HFF-Myc (cell line): ENCODE measurements around the gene JUND.

Experiments
- DNase-seq: peaks from one replicate; pipeline ENCODE4 v3.0.0-alpha.2; 2011; ENCODE audit warnings: low read depth; ENCODE audit errors: extremely low read depth
- H3K4me3 ChIP-seq: replicated peaks from 2 replicates; pipeline ENCODE4 v1.5.1; 2011; ENCODE audit warnings: low read depth, mild to moderate bottlenecking, control low read depth, low read length
- TF ChIP-seq, protein P1 (sequence below): IDR thresholded peaks from 2 replicates; pipeline ENCODE4 v1.5.1; 2012; ENCODE audit warnings: mild to moderate bottlenecking, low read depth, low read length, control low read depth; ENCODE audit errors: missing control alignments

JUND gene

DNA sequence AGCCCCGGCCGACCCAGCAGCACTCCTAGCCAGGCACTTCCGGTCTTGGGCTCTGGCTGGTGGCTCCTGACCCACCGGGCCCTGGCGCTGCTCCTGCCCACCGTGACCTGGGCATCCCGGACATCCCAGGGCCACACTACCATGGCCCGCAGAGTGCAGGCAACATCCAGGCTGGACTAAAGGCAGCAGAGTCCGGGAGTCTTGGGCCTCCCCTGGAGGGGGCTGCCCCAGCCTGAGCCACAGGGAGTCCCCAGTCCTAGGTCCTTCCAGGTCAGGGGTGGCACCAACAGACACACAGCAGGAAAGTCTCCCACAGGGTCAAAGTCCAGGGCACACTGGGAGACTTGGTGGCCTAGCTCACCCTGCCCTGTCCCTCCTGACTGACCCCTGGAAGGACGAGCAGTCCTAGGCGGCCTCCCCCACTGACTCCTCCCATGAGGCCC lies 30.7 kb upstream of the JUND start:
- DNase-seq: no peak
- TF ChIP-seq, protein P1, sequence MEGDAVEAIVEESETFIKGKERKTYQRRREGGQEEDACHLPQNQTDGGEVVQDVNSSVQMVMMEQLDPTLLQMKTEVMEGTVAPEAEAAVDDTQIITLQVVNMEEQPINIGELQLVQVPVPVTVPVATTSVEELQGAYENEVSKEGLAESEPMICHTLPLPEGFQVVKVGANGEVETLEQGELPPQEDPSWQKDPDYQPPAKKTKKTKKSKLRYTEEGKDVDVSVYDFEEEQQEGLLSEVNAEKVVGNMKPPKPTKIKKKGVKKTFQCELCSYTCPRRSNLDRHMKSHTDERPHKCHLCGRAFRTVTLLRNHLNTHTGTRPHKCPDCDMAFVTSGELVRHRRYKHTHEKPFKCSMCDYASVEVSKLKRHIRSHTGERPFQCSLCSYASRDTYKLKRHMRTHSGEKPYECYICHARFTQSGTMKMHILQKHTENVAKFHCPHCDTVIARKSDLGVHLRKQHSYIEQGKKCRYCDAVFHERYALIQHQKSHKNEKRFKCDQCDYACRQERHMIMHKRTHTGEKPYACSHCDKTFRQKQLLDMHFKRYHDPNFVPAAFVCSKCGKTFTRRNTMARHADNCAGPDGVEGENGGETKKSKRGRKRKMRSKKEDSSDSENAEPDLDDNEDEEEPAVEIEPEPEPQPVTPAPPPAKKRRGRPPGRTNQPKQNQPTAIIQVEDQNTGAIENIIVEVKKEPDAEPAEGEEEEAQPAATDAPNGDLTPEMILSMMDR: no peak

DNA sequence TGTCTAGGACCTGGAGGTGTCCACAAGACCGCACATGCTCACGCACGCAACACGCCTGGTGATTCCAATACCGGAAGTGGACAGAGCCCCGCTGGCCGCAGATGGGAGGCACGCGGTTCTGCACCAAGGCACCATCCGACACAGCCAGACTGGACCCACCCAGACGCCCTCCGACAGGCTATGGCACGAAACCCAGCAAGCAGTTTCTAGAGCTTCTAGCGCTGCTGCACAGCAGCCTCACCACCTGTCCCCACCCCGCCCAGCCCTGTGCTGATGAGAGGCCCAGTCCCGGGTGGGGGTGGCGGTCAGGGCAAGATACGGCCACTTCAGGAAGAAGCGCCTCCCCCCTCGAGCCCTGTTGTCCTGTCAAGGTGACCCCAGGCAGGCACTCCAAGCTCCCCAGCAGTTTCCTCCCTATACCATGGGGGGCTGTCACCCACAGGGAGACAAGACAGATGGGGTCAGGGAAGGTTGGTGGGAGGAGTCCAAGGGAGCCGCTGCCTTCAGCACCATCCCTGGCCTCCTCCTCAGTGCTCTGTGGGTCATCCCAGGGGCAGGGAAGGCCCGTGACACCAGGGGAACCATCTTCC lies 30.2 kb upstream of the JUND start:
- TF ChIP-seq, protein P1: no peak
- no peak for DNase-seq
- H3K4me3 ChIP-seq: no peak overlapping the region

More for the DNA sequence above, 30.7 kb upstream of the JUND start:
- no peak overlapping the region for H3K4me3 ChIP-seq

- no peak overlapping the region for H3K4me3 ChIP-seq
- DNase-seq: no peak
- TF ChIP-seq, protein P1: no peak
Measured at GRCh38 chr19:18310966-18311365, 29.5 kb upstream of the JUND start.

DNA sequence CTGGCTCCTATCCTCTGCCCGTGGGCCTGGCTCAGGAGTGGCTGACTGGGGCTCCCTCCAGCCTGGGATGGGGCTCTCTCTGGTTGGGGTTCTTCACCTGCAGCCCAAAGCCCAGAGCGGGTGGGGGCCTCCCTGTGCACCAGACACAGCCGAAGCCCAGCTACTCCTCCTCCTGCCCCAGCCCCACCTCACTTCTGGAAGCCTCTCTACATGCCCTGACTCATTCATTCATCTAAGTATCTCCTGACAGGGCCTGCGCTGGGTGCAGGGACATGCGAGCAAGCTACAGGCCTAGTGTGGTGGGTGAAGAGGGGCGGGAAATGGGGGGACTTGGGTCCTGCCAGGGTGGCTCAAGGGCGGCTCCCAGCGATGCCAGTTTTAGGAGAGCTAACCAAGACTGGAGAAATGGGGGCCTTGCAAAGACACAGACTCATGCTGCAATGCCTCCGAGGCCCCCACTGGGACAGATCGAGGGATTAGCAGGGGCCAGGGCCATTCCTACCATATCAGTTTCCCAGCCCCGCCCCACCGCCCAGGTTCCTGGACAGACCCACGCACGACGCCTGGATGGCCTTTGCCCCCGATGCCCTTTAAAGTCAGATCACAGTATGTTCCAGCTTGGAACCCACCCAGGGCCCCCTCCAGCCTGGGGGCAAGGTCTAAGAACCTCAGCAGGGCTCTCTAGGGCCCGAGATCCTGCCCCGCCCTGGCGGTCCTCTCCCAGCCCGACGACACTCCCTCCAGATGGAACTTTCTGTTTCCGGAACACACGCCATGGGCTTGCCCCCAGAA lies 28.9 kb upstream of the JUND start:
- DNase-seq: no peak
- H3K4me3 ChIP-seq: no peak overlapping the region
- TF ChIP-seq, protein P1: no peak

GRCh38 chr19:18309525-18310064 lies 28.2 kb upstream of the JUND start:
- TF ChIP-seq, protein P1: no peak
- H3K4me3 ChIP-seq: no peak overlapping the region
- no peak for DNase-seq

DNA sequence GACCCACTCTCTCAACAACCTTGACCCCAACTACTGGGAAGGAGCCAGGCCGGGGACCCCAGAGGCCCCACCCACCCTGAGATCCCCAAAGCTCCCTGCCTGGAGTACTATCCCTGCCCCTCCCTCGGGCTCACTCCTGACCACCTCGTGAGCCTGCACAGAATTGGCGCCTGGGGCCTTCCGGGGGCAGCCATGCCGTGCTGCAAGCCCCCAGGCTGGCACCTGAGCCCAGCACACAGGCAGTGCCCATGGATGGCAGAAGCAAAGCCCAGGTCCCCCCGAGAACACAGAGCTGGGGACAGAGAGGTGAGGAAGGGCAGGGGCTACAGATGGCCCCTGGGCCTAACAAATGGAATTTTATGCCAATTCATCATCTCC lies 27.5 kb upstream of the JUND start:
- no peak for DNase-seq
- TF ChIP-seq, protein P1: no peak
- no peak overlapping the region for H3K4me3 ChIP-seq
